Fibroblast of pulmonary artery (primary cell): ENCODE results near the gene NOTCH4.

Experiments used
- DNase-seq: peaks from one replicate; pipeline ENCODE4 v3.0.0-alpha.2; 2010; ENCODE audit warnings: low read depth
- H3K4me3 ChIP-seq: replicated peaks from 2 replicates; pipeline ENCODE4 v1.5.1; 2011; ENCODE audit warnings: low read depth, mild to moderate bottlenecking, control low read depth, low read length, moderate library complexity
- TF ChIP-seq, protein P1 (sequence below): IDR thresholded peaks from 2 replicates; pipeline ENCODE4 v1.5.1; 2011; ENCODE audit warnings: mild to moderate bottlenecking, control low read depth, low read length, inconsistent platforms; ENCODE audit errors: missing control alignments

The NOTCH4 gene

DNA sequence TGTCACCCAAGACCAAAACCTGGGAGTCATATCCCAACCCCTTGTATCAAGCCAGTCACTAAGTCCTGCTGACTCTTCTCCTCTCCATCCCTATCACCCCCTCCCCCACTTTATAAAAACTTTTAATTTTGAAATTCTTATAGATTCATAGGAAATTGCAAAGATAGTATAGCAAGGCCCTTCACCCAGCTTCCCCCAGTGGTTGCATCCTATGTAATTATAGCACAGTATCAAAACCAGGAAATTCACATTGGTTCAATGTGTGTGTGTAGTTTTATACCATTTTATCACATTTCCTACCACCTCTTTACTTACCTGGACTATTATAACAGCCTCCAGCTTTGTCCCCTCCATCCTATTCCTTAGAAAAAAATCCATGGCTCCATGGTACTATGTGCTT, 65.8 kb downstream of the NOTCH4 start:
- TF ChIP-seq, protein P1, sequence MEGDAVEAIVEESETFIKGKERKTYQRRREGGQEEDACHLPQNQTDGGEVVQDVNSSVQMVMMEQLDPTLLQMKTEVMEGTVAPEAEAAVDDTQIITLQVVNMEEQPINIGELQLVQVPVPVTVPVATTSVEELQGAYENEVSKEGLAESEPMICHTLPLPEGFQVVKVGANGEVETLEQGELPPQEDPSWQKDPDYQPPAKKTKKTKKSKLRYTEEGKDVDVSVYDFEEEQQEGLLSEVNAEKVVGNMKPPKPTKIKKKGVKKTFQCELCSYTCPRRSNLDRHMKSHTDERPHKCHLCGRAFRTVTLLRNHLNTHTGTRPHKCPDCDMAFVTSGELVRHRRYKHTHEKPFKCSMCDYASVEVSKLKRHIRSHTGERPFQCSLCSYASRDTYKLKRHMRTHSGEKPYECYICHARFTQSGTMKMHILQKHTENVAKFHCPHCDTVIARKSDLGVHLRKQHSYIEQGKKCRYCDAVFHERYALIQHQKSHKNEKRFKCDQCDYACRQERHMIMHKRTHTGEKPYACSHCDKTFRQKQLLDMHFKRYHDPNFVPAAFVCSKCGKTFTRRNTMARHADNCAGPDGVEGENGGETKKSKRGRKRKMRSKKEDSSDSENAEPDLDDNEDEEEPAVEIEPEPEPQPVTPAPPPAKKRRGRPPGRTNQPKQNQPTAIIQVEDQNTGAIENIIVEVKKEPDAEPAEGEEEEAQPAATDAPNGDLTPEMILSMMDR: no peak
- no peak for DNase-seq
- H3K4me3 ChIP-seq: no peak overlapping the region

DNA sequence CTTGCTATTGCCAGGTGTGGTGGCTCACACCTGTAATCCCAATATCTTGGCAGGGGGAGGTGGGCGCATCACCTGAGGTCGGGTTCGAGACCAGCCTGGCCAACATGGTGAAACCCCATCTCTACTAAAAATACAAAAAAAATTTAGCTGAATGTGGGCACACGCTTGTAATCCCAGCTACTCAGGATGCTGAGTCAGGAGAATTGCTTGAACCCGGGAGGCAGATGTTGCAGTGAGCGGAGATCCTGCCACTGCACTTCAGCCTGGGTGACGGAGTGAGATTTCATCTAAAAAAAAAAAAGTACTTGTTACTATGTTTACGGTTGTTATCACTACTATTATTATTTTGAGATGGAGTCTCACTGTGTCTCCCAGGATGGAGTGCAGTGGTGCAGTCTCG, 67.0 kb downstream of the NOTCH4 start:
- DNase-seq: no peak
- no peak overlapping the region for H3K4me3 ChIP-seq
- TF ChIP-seq, protein P1: no peak

DNA sequence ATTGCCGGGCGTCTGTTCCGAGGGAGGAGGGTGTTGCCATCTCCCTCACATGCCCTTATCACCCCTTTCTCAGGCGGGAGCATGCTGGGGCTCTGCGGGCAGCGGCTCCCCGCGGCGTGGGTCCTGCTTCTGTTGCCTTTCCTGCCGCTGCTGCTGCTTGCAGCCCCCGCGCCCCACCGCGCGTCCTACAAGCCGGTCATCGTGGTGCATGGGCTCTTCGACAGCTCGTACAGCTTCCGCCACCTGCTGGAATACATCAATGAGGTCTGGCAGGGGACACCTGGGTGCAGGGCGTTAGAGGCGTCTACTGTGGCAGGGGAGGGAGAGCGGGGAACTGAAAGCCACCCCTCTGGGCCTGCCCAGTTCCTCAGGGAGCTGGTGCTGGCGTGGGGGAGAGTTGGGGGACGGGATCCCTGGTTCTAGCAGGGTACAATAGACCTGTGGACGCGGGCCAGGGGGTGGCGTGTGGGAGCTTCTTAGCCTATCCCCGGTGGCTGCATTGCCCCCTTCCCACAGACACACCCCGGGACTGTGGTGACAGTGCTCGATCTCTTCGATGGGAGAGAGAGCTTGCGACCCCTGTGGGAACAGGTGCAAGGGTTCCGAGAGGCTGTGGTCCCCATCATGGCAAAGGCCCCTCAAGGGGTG, 69.2 kb downstream of the NOTCH4 start:
- peak; percentile 72 for DNase-seq
- H3K4me3 ChIP-seq: peak overlapping the region; percentile 96
- TF ChIP-seq, protein P1: peak; percentile 52

DNA sequence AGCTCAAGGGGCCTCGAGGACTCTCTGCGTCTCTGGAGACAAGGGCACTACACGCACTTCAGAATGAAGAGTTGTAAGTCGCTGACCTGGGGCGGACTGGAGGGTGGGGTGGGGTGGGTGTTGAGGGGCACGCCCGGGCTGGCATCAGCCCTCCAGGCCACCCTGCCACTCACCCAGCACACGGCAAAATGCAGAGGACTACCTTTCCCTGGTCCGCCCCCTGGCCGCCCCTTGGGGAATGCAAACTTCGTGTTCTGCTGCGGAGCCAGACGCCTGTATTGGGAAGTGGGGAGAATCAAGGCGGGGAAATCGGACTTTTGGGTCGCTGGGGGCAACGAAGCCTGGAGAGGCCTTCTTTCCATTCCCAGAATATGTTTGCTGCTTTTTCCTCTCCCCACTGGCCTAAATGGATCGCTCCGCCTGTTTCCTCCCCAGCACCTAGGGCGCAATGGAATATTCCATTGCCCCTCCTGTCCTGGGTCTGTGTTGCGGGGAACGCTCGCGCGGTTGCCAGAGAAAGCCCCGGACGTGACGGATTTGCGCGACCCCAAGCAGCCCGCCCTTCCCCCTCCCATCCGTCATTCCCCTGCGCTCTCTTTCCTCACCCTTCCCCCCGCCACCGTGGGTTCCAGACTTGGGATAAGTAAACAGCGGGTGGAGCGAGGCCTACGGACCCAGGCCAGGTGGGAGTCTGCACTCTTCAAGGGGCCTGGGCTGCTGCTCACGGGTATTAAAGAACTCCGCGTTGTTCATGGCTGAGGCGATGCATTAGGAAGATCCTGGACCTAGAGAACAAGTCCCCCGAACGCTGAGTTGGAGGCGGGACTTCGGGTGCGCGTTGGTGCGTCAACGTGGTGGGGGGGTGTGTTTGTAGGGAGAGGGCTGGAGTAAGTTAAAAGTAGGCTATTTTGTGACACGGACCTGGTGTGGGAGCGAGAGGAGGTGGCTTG, 70.0 kb downstream of the NOTCH4 start, which contains the start of gene PPT2:
PPT2 (plus strand) TSS at position 578 of the 950 bp plus-strand sequence. CDS start 454 bp downstream, outside the sequence.
- TF ChIP-seq, protein P1: peak; percentile 21
- peak; percentile 97 for DNase-seq
- peak within 1 kb of the TSS; percentile 96 for H3K4me3 ChIP-seq

DNA sequence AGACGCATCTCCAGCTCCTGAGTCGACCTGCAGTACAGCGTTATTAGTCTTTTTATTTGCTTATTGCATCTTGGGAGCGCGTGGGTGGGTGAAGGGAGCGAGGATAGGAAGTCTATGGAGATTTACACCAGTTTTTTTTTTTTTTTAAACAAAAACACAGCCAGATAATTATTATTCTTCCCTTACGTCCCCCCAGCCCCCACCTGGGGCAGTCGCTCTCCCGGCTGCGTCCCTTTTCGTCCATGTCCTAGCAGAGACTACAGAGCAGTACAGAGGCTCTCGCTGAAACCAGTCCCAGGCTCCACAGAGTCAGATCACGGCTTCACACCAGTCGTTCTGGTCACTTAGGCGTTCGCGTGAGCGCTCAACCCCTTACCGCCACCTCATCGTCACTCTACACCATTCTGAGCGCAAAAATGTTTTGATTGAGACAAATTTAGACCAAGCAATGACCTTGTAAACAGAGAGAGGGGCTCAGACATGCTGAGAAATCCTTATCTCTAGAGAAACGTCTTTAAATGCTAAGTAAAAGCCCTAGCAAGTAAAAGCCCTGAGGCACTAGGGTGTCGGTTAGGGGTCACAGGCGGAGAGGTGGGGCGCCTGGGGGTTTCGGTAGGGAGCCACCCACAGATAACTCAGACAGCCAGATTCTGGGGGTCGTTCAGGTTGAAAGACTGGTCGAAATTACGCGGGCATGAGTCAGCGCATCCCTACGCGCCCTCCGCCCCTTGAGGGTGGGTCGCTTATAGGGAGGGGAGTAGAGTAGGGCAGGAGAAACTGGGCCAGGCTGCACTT, 70.9 kb downstream of the NOTCH4 start:
- peak overlapping the region; percentile 96 for H3K4me3 ChIP-seq
- TF ChIP-seq, protein P1: no peak
- peak; percentile 29 for DNase-seq

DNA sequence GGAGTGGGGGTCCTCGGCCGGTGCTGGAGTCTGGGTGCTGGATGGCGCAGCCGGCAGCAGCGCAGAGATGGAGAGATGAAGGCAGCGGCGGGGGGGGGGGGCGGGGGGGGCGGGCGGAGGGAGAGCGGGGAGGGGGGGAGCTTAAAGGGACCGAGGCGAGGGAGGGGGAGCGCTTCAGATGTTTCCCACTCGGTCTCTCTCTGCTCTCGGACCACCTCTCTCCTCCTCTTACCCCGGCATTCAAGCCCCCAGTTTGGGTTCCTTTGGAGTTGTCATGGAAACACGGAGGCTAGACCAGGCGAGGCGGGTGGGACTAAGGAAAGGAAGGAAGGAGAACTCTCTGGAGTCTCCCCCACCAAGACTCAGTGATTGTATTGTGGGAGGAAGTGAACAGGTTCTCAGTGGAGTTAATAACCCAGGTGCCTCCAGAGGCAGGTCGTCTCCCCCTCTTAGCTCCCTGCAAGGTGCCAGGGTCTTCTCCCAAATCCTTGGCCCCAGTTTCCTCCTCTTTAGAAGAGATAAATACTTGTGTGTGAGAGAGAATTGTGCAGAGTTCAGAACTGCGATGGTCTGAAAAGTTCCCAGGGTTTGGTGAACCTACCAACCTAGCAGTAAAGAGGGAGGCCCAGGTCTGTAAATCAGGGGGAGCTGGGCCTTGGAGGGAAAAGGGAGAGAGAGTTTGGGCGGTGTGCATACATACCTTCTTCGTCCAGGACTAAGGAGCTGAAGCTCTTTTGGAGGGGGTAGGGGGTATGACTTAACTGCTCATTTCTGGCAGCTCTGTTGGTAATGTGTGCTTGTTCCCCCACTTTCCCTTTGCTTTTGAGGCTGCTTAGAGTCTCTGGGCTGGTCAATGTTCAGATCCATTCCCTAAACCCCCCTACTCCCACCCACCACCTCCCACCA, 71.8 kb downstream of the NOTCH4 start, which contains the start of gene PRRT1:
PRRT1 (minus strand) TSS at position 77 of the 906 bp plus-strand sequence. CDS start 112 bp downstream, outside the sequence.
- TF ChIP-seq, protein P1: no peak
- no peak for DNase-seq
- peak within 1 kb of the TSS; percentile 96 for H3K4me3 ChIP-seq
